ENCODE results near the gene TBPL2.
"Not testable (repeated sequence)": the region's sequence is repeated elsewhere in the genome, so short reads cannot be mapped to it uniquely, and the experiment has no call there.

The TBPL2 gene

DNA sequence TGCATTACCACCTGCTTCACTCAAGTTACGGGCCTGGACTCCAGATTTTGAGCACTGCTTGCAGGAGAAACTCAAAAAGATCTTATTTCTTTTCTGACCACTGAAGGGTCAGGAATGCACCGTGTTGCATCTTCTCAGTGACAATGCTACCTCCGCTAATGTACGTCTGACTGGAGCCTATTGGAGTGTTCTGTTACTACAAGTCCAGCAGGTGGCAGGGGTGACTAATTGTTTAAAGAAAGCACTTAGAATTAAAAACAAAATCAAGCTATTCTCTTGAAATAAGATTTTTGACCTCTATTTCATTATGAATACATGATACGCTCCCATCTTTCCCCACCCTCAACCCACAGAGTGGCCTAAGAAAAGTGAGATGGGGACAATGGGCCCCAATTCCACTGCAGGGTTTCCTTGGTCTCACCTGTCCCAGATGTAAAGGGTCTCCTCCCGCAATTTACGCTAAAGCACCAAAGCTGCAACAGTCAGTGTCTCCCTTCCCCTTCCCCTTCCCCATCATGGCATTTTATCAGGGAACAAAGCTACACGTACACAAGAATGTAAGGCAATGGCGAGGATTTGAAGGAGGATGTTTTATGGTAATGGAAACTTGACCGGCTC is 2.2 kb downstream of the TBPL2 start:
- peak; percentile 58 for DNase-seq

DNA sequence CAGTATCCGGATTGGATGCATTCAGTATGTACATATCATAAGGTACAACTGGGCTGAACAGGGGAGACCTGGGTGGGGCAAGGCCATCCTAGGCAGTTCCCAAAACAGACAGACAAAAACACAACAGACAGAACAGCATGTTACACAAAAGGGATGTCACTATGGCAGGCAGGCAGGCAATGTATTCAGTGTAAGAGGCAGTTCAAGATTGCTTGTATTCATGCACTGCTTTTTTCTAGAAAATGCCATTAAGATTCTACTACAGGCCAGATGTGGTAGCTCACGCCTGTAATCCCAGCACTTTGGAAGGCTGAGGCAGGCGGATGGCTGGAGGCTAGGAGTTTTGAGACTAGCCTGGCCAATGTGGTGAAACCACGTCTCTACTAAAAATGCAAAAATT is 3.5 kb downstream of the TBPL2 start:
- DNase-seq, result no peak

DNA sequence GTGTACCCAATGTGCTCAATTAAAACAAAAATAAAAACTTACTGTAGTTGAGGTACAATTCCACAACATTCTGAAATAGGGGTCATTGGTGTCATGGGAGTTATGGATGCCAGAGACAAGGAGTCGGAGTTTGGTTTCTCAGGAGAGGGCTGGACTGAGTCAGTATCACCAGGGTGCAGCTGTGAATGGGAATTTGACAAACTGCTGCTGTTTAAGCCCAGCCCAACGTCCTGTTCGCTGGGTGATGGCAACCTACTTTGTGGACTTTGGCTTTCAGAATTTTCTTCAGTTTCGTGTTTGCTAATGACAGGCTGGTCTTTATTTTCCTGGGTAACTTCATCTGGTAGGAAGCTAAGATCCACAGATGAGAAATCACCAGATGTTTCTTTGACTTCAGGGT is 3.9 kb downstream of the TBPL2 start:
- no peak for DNase-seq

DNA sequence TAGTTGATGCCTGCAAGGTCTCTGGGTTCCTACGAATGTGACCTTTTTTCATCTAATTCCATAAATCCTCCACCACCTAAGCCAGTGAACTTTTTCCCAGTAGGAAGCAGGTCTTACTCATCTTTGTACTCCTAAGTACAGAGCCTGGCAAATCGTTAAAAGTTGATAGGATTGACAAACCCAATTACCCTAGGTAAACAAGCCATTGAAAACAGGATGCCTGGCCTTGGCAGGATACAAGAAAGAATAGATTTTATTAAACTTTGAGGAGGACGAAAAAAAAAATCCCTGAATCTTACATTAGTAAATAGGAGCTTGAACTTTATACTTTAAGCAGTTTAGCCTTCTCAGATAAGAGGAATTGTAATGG is 5.6 kb downstream of the TBPL2 start:
- no peak for DNase-seq

DNA sequence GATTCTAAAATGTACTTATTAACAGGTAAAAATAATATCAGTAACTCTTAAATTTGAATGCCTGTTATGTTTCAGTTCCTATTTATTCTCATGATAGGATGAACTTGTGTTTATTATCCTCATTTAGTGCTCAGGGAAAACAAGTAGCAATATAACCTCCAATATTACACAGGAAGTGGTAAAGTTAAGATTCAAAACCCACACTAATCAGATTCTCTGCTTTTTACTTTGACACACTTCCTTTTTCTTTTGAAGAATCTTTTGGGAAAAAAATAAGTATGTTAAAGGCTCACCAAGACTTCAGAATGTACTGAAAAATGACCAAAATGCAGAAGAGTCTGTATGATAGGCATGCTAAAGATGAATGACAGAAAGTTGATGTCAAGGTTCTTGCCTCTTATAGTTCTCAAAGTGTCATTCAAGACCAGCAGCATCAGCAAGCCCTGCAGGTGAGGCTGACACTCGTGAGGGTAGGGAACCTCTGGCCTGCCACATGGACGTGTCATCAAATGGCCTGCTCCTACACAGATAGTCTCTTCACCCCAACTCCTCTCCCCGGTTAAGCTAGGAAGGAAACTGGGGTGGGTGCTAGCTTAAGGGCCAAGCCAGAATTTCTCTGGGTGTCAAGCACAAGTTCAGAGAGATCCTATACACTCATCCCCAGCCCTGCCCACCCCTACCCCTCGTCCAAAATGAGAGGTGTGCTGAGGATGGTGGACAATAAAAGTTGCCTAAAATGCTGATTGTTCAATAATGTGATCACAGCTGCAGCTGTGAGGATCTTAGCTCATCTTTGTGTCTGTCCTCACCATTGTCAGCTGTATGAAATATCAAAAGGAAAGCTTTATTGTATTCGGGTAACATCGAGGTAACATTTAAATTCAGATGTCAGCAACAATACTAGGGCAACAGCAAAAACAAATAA is 6.3 kb downstream of the TBPL2 start:
- no peak for DNase-seq

DNA sequence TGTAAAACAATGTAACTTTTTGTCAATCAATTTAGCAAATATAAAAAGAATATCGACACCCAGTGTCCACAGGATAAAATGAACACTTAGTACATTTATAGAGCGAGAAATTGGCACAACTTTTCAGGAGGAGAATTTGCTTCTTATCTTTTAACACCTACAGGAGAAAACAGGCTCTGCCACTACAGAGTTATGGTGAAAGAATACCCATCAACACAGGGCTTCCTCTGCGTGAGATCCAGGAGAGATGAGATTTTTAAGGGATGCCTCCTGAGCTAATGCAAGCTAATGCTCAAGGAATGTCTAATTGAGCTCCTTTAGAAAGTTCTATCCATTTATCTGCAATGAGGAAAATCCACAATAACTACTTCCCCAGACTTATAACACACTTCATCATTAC is 7.8 kb downstream of the TBPL2 start:
- no peak for DNase-seq

DNA sequence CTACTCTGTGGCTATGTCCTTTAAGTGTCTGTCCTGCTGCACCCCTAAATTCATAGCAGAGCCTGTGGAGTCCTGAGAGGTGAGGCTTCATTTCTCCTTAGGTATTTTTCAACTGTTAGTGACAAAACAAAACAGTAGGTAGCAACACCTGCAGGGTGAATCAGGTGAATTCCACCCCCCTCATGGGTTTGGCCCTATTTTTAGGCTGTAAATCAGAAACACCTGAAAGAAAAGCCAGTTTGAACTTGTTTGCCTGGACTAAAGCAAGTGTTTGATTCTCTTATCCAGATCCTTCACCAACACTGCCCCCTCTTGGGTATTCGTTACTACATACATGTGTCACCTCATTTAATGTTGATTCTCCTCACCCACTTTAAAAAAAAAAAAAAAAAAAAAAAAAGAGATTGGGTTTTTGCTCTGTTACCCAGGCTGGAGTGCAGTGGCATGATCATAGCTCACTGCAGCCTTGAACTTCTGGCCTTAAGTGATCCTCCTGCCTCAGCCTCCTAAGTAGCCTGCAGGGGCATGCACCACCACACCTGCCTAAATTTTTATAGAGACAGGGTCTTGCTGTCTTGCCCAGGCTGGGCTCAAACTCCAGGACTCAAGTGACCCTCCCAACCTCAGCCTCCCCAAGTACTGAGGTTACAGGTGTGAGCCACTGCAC is 10.3 kb downstream of the TBPL2 start:
- DNase-seq, result peak; percentile 38

DNA sequence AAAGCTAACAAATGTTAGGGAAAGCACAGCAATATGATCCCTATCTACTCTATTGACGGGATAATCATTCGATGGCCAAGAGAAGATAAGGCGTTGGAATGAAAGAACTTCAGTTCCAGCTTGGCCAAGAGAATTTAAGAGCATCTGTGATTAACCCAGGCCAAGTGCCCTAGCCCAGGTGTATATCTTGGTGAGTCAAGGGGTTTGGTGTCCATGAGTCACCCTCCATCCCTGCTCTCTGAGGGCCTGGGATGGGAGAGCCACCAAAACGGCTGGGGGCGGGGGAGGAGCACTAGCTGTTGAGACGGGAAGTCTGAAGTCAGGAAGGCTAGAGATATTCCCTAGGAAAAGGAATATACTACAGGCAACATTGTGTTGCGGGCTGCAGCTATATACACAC is 13.0 kb downstream of the TBPL2 start:
- no peak for DNase-seq

DNA sequence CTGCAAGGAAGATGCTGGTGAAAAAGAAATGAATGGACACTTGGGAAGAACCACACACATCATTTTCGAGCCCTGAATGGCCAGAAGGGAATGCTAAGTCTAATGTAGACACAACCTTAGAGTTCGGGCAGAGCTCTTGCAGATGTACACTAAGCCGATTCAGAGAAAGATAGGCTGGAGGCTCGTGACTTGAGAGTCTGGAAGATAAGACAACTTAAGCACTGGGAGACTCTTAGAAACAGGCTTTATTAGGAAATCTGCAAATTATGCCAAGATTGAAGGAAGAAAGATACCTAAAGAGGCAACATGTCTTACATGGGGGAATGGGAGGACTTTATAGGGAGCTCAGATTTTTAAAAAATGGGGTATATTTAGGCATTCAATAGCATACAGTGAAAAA is 13.5 kb downstream of the TBPL2 start:
- no peak for DNase-seq

DNA sequence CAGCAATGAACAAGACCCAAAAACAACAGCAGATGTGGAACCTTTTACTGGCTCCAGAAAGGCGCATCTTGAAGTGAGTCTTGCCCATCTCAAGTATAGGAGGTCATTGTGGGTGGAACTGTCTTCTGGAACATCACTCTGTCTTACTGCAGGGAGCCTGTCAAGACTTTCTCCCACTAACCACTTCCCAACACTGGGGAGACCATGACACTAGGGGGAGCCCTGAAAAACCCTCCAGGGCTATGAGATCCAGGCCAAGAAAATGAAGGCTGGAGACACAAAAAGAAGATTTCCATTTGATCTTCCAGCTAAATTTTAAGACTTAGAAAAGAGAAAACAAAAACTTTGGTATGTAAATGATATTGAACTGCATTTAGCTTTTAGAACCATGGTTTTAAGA is 15.3 kb downstream of the TBPL2 start:
- DNase-seq, result no peak

DNA sequence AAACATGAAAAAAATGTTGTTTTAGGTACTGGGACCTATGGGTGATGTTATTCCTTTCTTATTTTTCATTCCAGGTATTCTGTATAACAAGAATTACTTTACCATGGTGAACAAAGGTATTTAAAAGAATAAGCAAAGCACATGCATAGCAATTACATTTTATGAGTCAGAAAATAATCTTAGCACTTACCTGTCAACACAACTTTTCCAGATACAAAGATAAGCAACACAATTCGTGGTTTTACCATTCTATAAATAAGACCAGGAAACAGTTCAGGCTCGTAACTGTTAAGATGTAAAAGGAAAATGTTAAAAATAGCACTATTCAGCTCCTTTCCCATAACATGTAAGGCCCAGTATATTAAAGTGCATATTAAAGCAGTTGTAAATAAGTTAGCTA is 16.4 kb downstream of the TBPL2 start:
- DNase-seq, result no peak

DNA sequence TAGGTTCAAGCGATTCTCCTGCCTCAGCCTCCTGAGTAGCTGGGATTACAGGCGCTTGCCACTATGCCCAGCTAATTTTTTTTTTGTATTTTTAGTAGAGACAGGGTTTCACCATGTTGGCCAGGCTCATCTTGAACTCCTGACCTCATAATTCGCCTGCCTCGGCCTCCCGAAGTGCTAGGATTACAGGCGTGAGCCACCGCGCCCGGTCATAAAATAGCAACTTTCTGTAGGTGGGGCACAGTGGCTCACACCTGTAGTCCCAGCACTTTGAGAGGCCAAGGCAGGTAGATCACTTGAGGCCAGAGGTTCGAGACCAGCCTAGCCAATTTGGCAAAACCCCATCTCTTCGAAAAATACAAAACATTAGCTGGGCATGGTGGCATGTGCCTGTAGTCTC is 18.1 kb downstream of the TBPL2 start:
- DNase-seq, result not testable (repeated sequence)

DNA sequence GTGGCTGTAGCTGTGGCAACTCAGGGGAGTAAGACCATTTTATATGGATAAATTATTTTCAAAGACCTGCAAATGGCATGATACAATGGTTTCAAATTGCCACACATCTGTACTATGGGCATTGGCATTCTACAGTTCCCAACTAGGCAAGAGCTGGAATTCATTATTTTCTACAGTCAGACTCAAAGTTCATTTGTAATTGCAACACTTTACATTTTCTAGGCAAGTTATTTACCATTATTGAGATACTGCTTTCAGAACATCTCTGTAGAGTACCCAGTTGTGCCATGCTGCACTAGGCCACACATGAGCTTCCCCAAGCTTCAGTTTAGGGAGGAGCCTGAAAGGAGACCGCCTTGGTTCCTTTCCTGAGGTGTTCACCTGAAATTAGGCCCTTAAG is 20.8 kb downstream of the TBPL2 start:
- DNase-seq, result no peak

DNA sequence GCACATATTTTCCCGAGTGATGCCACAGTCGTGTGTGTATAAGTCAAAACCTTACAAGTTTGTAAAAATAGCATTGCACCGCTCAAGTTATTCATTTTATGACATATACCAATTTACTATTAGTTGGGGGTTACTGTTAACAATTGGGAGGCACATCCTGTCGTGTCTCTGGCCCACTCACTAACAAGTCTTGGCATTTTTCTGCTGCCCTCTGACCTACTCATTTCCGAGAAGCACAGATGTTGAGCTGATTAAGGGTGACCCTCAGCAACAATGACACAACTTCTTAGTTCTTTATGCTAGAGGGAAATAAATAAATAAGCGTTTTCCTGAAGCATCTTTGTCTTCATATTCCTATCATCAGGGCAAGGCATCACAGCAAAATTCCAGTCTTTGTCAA is 22.0 kb downstream of the TBPL2 start:
- DNase-seq, result no peak

DNA sequence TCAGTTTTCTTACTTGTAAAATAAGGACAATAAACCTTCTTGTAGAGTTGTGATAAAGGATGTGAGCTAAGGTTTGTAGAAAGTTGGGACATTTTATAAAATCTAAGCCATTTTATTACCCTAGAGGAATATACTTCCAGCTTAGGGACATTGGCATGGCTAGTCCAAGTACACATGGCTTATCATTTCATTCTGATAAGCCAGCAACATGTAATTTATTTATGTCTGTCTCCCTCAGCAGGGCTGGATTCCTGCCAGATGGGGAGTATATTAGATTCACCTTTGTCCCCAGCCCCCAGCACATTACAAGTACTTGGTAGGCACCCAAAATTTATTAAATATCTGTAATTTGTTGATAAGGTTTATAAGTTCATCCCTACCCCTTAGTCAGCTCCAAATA is 22.5 kb downstream of the TBPL2 start:
- DNase-seq, result no peak

DNA sequence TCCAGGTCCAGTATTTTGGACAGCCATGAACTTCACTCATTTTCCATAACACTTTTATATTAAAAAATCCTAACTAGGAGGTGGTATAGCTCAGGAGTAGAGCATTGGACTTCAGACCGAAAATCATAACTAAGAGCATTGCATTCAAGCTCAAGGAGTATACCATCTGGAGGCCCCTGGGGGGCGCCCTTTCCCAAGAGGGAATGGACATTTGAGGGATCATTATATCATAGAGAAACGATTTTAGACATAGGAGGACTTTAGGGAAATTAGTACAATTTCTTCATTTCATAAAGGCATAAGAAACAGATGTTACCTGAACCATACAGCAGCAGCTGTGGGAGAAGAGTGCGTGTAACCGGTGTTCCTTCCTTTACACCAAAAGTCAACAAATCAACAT is 23.6 kb downstream of the TBPL2 start:
- peak; percentile 28 for DNase-seq

DNA sequence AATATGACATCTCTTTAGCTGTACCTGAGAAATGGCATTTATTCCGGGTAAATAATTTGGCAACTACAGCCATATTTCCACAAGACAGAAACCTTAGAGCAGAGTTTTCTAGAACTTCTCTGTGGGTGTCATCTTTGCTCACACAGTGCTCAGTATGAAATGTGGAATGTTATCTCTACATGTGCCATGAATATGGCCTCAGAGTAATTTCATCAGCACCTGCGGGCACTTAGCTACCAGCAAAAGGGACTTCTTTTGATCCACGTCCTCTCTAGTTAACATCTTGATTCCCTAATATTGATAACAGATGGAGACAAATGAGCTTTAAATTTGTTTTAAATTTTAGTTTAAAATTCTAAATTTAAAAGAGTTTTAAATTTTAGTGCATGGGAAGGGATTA is 25.9 kb downstream of the TBPL2 start:
- DNase-seq, result no peak

DNA sequence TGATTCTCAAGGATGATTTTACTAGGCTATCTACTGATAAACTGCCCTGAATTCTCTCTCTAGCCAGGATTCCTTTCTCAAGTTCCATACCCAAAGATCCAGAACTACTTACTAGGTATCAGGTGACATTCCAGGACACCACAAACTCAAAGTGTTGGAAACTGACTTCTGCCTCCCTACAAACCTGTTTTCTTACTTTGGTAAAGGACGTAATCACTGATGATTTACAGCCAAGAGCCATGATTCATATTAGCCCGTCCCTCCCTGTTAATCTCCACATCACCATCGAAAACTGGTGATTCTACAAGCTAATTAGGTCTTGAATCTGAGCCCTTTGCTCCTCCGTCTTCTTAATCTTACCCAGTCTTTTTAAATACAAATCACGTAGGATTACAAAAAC is 27.7 kb downstream of the TBPL2 start:
- DNase-seq, result no peak

DNA sequence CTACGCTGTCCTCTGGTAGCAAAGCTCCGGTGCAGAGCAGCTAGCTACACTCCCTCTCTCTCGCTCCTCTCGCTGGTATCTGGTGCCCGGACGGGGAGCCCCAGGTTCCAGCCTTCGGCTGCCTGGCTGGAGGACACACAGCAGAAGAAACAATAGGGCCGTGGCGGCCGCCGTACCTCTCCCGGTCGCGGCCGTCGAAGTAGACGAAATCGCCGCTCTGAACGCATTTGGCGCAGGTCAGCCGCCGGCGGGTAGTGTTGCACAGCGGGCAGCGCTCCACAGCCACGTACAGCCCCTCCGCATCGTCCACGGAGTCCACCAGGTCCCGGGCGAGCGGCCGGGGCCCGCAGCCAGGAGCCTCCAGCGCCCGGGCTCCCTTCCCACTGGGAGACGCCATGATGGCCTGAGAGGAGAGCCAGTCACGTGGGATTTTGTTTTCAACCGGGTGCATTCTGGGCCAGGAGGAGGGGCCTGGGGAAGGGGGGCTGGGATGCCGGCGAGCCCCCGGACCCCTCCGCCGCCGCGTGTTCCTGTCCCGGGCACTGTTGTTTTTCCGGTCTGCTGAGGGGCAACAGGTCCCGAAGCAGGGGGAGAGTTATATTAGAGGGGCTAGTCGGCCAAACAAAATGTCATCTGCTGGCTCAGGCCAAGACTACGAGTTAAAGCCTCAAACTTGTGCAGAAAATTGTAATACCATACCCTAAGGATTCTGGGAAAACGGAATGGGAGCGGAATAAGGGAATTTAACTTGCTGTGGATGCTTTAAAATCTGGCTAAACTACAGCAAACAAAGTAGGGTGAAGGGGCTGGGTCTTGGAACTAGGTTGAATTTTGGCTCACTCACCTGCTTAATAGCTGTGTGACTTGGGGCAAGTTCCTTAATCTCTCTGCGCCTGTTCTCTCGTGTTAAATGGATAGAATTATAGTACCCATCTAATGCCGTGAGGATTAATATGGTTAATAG is 28.7 kb downstream of the TBPL2 start, which contains the start of gene ATG14:
TSS of gene ATG14 (minus strand) at position 405 of the 964 bp plus-strand sequence. CDS start at position 397, 8 bp downstream.
- DNase-seq, result peak; percentile 73

DNA sequence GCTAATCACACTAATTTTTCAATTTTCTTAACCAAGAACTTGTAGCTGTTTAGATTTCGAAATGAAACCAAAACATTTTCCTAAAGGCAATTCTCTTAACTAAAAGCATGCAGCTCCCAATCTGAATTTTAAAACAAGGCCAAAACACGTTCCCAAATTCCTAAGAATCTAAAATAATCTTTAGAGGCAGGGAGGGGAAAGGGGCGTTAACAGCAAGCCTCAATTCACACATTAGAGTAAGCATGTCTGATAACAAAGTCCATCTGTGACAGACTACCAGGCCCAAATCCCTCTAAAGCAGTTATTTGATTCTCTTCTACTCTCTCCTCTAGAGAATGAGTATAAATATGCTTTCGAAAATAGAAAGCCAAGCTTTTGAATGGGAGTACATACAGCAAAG is 29.5 kb downstream of the TBPL2 start:
- no peak for DNase-seq

DNA sequence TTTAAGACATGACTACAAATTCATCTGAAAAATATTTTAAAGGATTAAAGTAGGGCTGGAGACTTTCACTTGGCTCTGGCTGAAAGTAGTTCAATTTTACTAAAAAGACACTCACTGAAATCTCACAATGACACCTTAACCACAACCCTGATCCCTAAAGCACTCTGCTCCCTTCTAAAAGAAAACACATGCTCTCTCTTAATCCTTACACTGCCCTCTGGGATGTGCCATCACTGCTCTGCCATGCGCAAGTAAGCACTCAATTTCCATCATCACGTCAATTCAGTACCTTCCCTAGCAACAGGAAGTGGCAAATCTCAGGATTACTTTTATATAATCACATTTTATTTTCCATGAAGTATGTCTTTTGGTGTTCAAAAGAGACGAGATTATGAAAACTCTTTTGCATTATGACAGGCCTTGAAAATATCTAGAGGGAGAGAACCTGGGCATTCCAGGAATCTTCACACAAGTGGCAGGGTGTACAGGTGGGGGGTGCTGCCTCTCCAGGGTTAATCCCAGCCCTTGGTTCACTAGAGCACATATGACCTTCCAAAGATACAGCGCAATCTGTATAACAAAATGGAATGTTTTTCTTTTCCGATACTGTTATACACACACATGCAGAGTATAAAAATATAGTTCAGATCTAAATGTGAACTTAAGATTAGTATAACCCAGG is 36.1 kb downstream of the TBPL2 start:
- no peak for DNase-seq

DNA sequence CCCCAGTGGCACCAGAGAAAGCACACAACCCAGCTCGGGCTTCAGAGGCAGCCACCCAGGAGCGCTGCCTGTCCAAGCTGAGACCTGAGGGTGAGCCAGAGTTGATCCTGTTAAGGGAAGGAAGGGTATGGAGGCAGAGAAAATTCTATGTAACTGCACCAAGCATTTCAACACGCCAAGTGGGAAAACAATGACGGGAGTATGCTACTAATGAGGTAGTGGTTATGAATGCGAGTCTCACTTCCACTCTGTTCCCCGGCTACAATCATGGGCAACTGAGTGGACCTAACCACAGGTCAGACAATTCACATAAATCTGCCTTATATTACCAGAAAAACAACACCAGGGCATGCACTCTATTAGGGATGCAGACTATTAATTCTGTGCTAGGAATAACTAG is 38.7 kb downstream of the TBPL2 start:
- DNase-seq, result no peak

Data from SHP77 treated with DMSO at 0.1 percent for 48 hours (cell line).